ENCODE data around the gene SDK1.

The SDK1 gene

DNA sequence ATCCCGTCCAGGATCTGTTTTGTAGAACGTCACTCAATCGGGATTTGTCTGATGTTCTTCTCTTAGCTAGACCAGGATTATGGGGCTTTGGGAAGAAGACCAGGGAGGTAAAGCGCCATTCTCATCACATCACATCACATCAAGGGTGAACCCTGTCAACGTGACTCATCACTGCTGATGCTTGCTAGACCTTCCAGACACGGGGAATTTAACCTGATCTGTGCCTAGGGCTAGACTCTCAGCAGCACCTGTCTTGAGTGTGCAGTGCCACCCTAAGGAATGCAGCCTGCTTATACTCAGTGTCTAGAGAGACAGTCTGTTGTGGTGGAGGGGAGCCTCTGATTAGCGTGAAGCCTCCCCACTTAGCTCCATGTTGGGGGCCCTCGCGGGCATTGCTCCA, 702.5 kb downstream of the SDK1 start:
- no peak for DNase-seq

DNA sequence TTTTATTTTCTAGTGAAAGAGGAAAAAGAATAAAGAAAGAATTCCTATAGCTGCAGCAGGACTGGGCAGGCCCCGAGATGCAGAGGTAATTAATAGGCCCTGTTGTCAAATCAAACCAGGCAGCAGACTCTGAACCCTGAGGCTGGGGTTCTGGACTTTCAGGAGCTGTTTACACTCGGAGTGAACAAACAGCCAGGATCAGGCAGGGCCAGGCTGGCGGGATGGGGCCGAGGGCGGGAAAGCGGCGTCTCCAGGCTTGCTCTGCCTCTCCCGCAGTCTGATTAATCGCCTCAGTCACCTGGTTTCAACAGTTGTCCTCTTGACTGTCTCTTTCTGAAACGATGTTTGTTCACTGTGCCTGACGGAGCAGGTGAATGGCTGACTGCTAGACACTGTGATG, 705.6 kb downstream of the SDK1 start:
- DNase-seq: peak; percentile 63

DNA sequence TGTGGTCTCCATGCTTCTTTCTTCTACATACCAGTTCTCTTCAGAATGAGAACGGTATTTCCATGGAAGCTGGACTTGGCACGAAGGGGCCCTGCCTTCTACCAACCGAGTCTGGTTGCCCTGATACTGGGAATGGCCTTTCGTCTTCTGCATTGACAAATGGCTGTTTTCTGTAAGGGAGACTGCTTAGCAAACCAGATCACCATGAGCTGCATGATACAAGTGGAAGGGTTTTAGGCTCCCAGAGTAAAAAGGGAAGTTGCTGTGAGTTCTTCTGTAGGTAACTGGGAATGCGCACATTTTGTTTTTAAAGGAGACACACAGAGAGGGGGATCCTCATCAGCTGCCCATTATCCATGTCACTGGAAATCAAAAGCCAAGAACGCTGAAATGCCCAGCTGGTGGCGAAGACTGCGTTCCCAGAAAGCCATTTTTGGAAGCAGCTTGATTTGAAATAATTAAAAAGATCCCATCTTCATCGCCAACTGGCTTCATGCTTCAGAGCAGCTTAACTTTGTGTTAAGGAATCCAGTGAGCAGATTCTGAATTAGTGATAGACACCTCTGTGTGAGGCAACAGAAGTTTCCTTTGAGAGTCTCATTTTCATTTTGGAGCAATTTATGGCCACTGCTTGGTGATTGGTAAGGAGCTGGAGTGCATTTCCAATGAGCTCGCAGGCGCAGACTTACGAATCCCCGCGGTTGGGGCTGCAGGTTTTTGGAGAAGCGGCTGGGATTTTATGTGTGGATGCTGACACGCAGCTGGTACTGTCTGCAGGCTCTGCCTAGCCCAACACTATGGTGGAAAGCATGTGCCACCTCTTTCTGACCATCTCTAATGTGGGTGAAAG, 708.4 kb downstream of the SDK1 start:
- DNase-seq: no peak

DNA sequence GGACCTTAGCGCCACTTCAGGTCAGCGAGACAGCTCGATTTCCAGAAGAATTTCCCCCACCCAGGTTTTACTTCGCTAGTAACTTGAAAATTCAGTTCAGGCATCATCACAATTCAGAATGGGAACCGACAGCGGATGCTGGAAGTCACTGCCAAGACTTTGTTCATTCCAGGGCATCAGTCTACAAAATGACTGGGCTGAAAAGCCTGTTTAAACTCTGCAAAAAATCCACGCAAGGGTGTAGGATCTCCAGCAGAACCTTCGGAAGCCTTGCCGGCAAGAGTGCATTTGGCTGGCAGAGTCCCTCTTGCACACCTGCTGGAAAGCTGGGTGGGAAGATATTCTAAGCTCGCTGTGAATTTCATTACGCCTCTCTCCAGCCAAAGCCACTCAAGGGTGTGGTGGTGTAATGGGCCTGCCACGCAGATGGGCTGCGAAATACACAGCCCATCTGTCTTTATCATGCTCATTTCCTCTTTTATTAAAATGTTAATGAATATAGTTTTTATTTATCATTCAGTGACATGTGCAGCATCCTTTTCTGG, 709.1 kb downstream of the SDK1 start:
- no peak for DNase-seq

- DNase-seq: peak; percentile 52
Observed at GRCh38 chr7:4010923-4011656, 710.0 kb downstream of the SDK1 start.

GRCh38 chr7:4013793-4014192, 712.7 kb downstream of the SDK1 start:
- DNase-seq: peak; percentile 85

- peak; percentile 50 for DNase-seq
Observed at GRCh38 chr7:4014346-4015050, 713.4 kb downstream of the SDK1 start.

- DNase-seq: no peak
Observed at GRCh38 chr7:4015371-4015770, 714.3 kb downstream of the SDK1 start.

GRCh38 chr7:4015996-4016395, 714.9 kb downstream of the SDK1 start:
- no peak for DNase-seq

- no peak for DNase-seq
Observed at GRCh38 chr7:4017081-4017480, 716.0 kb downstream of the SDK1 start.

GRCh38 chr7:4017785-4018184, 716.7 kb downstream of the SDK1 start:
- DNase-seq: no peak

- DNase-seq: no peak
Observed at GRCh38 chr7:4018601-4019316, 717.7 kb downstream of the SDK1 start.

DNA sequence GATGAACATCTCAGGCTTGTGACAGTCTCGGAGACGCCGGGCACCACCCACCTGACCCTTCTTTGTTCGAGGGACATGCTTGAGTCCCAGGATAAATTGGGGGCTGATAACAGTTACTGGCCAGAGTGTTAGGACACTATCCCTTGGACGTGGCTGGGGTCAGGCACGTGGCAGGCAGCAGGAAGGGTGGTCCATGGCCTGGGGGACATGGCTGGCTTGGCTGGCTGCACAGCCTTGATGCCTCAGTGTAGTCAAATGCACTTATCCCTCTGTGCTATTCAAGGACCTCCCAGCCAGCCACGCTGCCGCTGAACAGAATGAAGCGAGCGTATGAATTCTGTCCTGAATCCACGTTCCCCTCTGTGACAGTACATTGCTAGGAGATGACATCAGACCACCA, 719.0 kb downstream of the SDK1 start:
- no peak for DNase-seq

GRCh38 chr7:4021413-4021812, 720.4 kb downstream of the SDK1 start:
- no peak for DNase-seq

DNA sequence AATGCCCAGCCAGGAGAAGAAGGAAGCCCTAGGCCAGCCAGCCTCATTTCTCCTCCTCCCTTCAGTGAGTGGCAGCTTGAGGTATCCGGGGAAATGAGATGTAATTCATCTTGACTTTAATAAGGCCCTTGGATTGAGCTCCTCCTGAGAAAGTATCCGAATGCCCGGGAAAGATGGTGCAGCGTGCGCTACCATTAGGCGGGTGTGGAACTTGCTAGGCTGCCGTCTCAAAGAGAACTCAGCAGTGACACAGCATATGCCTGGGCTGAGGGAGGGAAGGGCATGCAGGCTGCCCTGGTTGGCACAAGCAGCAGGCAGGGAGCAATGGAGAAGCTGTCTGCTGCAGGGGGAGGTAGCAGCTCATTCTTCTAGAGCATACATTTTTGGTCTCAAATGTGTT, 721.2 kb downstream of the SDK1 start:
- DNase-seq: peak; percentile 71

- no peak for DNase-seq
Observed at GRCh38 chr7:4023502-4023901, 722.5 kb downstream of the SDK1 start.

GRCh38 chr7:4024133-4024532, 723.1 kb downstream of the SDK1 start:
- DNase-seq: no peak

- DNase-seq: no peak
Observed at GRCh38 chr7:4024806-4025205, 723.8 kb downstream of the SDK1 start.

DNA sequence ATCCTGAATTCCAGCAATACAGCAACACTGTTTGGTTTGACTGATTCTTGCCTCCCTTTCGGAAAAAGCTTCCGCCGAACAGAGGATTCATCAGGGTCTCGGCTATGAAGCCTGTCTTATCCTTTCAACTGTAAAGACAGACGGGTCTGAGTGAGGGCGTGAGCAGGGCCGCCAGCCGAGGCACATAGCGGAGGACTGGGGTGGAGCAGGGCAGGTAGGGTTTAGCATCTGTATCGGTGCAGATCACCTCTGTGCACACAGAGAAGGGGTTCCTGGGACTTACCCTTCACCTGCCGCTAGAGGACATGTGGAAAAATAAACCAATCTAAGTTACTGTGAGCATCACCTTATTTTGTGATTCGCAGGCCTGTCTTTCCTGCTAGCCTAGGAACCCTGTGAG, 724.2 kb downstream of the SDK1 start:
- no peak for DNase-seq

DNA sequence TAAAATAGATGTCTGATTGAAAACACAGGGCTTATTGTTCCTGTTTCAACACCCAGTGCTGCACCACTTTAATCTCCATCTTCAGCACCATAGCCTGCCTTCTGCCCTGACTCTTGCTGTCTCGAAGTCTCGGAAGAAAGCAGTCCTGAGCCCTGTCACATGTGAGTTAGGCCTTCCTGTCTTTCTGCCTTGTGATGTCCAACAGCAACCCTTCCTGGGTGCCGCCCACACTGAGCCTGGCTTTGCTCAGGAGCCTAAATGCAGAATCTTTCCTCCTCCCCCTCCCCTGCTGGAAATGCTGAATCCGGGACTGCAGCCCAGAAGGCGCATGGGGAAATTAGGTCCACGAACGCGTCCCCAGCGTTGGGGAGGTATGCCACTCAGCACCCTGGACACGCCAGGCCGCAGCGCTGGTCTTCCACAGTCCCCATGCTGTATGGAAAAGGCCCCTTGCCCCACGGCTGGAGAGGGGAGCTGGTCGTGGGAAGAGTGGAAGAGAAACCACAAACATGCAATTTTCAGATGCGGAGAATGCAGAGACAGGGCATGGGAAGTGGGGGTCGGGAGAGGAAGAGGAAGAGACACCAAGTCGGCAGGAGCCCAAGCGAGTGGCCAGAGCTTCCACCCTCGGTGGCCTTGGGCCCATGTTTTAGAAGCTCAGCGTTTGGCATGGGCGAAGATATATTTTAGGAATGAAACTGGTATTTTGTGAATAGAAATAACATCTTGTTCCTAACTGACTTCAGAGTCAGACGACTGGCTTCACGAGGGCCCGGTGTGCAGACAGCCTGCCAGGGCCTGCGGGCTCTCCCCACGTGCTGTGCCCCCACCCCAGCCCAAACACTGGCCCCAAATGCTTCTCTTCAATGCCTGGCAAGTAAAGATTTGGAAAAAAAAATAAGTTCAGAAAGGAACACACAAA, 724.9 kb downstream of the SDK1 start:
- DNase-seq: no peak

GRCh38 chr7:4026941-4027486, 726.0 kb downstream of the SDK1 start:
- DNase-seq: no peak

Data from retina (tissue), 1 donor.